Right lobe of liver (tissue), 4 donors: Measurements from ENCODE around the gene TLE3.

ENCODE experiments used
- POLR2A ChIP-seq: fragments of 450-650 bp; IDR thresholded peaks from one replicate; pipeline ENCODE4 v1.6.1; 2017; ENCODE audit warnings: antibody characterized with exemption, mild to moderate bottlenecking
- TF ChIP-seq, protein P1 (sequence below), 4 donors: fragments of 200-600 bp in 3 of 4; fragments of 450-650 bp in 1 of 4; IDR thresholded peaks; one replicate each; pipeline versions ENCODE4 v1.5.1 to v1.8.0; 2016 to 2022; ENCODE audit warnings: antibody characterized with exemption in 4 of 4, mild to moderate bottlenecking in 2 of 4
- donor health status: DM: no; HTN: no; CAD: no.
- donor health status: DM: no; HTN: no; CAD: no.
- donor health status: DM: no; HTN: yes; CAD: no.

DNA sequence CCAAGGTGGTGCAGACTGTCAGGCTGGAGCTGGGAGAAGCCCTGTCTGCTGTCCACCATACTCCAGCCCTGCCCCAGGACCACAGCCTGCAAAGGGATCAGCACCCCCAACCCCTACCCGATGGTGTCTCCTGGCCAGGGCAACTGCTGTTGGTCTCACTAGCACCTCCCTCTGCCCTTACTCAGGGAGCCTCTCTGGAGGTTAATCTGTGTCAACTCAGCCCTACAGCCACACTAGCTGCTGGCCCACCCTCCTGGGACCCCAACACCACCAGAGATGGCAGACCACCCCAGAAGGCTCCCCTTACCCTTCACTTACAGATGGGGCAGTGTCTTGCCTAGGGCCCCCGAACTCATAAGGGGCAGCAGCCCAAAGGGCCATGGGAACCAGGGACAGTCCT lies 65.2 kb downstream of the TLE3 start:
- TF ChIP-seq, protein P1, sequence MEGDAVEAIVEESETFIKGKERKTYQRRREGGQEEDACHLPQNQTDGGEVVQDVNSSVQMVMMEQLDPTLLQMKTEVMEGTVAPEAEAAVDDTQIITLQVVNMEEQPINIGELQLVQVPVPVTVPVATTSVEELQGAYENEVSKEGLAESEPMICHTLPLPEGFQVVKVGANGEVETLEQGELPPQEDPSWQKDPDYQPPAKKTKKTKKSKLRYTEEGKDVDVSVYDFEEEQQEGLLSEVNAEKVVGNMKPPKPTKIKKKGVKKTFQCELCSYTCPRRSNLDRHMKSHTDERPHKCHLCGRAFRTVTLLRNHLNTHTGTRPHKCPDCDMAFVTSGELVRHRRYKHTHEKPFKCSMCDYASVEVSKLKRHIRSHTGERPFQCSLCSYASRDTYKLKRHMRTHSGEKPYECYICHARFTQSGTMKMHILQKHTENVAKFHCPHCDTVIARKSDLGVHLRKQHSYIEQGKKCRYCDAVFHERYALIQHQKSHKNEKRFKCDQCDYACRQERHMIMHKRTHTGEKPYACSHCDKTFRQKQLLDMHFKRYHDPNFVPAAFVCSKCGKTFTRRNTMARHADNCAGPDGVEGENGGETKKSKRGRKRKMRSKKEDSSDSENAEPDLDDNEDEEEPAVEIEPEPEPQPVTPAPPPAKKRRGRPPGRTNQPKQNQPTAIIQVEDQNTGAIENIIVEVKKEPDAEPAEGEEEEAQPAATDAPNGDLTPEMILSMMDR (IDR thresholded peaks at IDR 0.05) = no peak
- TF ChIP-seq POLR2A = no peak
